Measurements from ENCODE around the gene RAPGEFL1. TPM values are rescaled to one million over a fixed set of nuclear protein-coding genes. Genes with fewer than 3 reads are reported as not detected.
"Not testable (repeated sequence)": the region's sequence is repeated elsewhere in the genome, so short reads cannot be mapped to it uniquely, and the experiment has no call there.

The RAPGEFL1 gene
- total RNA-seq, 3 donors from 2014 or later (not counting 1 experiment from before 2014, with no cell fraction given), result 4.7 to 9.0 (median 6.7) TPM

DNA sequence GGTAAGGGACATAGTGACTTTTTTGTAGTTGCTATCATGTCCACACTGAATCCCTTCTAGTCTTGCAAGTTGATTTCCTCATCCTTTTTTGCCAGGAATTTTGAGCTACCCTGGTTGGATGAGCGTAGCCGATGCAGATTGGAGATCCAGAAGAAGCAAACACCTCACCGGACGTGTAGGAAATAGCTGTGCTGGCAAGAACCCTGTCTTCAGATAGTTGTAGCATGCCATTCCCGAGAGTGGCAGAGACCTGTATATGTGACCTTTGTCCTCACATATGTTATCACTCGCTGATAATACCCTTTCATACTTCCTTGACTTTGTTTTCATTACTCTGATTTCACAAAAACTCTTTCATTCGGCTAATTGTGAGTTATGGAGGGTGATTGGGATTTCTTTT is 43.1 kb upstream of the RAPGEFL1 start:
- intact Hi-C loops (cut with micrococcal nuclease), result no loop called here
- H3K9me3 Mint-ChIP-seq, result no peaks in the 10 kb centered on the region
- Histone ChIP-seq H3K4me3 (ENCODE audit: low read length) (no peak overlapping the region), H3K27ac (ENCODE audit: low read length) (no peak overlapping the region), H3K27me3 (ENCODE audit: control insufficient read depth, insufficient read depth, low read length) (no peaks in the 10 kb centered on the region), H3K4me1 (ENCODE audit: control insufficient read depth, insufficient read depth, low read length) (peaks cover 5% of the 10 kb centered on the region), H3K9me3 (ENCODE audit: control insufficient read depth, insufficient read depth, low read length) (no peaks in the 10 kb centered on the region), H3K36me3 (ENCODE audit: control insufficient read depth, insufficient read depth, low read length) (peaks cover 72% of the 10 kb centered on the region)
- no peak for DNase-seq
- H3K36me3 Mint-ChIP-seq, result peaks cover 60% of the 10 kb centered on the region
- H3K4me1 Mint-ChIP-seq, result peaks cover under 1 to 10% of the 10 kb centered on the region in 2 donors
- TF ChIP-seq, protein P1, sequence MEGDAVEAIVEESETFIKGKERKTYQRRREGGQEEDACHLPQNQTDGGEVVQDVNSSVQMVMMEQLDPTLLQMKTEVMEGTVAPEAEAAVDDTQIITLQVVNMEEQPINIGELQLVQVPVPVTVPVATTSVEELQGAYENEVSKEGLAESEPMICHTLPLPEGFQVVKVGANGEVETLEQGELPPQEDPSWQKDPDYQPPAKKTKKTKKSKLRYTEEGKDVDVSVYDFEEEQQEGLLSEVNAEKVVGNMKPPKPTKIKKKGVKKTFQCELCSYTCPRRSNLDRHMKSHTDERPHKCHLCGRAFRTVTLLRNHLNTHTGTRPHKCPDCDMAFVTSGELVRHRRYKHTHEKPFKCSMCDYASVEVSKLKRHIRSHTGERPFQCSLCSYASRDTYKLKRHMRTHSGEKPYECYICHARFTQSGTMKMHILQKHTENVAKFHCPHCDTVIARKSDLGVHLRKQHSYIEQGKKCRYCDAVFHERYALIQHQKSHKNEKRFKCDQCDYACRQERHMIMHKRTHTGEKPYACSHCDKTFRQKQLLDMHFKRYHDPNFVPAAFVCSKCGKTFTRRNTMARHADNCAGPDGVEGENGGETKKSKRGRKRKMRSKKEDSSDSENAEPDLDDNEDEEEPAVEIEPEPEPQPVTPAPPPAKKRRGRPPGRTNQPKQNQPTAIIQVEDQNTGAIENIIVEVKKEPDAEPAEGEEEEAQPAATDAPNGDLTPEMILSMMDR (IDR thresholded peaks at IDR 0.05), result no peak
- WGBS (ENCODE audit: insufficient coverage), result 94% methylated on average over 5 of the region's 7 CpGs
- H3K27me3 Mint-ChIP-seq (ENCODE audit: low read depth in 2 of 2), result no peaks in the 10 kb centered on the region
- no peak overlapping the region for H3K4me3 Mint-ChIP-seq
- peak overlapping the region; percentile 45 to 69 for H3K27ac Mint-ChIP-seq
- no peak for ATAC-seq

- Histone ChIP-seq H3K4me3 (ENCODE audit: low read length) (no peak overlapping the region), H3K27me3 (ENCODE audit: control insufficient read depth, insufficient read depth, low read length) (no peaks in the 10 kb centered on the region), H3K9me3 (ENCODE audit: control insufficient read depth, insufficient read depth, low read length) (no peaks in the 10 kb centered on the region), H3K4me1 (ENCODE audit: control insufficient read depth, insufficient read depth, low read length) (peaks cover 14% of the 10 kb centered on the region), H3K27ac (ENCODE audit: low read length) (no peak overlapping the region), H3K36me3 (ENCODE audit: control insufficient read depth, insufficient read depth, low read length) (peaks cover 56% of the 10 kb centered on the region)
- H3K27ac Mint-ChIP-seq, result peak overlapping the region; percentile 56 to 69
- WGBS (ENCODE audit: insufficient coverage), result 100% methylated on average over 3 of the region's 3 CpGs
- DNase-seq (no peak), ATAC-seq (no peak)
- no peaks in the 10 kb centered on the region for H3K9me3 Mint-ChIP-seq
- intact Hi-C loops (cut with micrococcal nuclease), result no loop called here
- H3K4me1 Mint-ChIP-seq, result peaks cover 13 to 19% of the 10 kb centered on the region in 2 donors
- TF ChIP-seq, protein P1 (IDR thresholded peaks at IDR 0.05), result no peak
- H3K27me3 Mint-ChIP-seq (ENCODE audit: low read depth in 2 of 2), result no peaks in the 10 kb centered on the region
- peaks cover 56% of the 10 kb centered on the region for H3K36me3 Mint-ChIP-seq
- H3K4me3 Mint-ChIP-seq, result no peak overlapping the region
Observed at GRCh38 chr17:40135817-40136216, 41.5 kb upstream of the RAPGEFL1 start.

GRCh38 chr17:40139566-40140058 is 37.7 kb upstream of the RAPGEFL1 start:
- DNase-seq, result no peak
- H3K27me3 ChIP-seq (ENCODE audit: control insufficient read depth, insufficient read depth, low read length), result no peaks in the 10 kb centered on the region
- Mint-ChIP-seq H3K27me3 (ENCODE audit: low read depth in 2 of 2) (no peaks in the 10 kb centered on the region), H3K36me3 (peaks cover 20% of the 10 kb centered on the region), H3K27ac (peak overlapping the region; percentile 97), H3K4me1 (peaks cover 28 to 34% of the 10 kb centered on the region in 2 donors), H3K4me3 (peak overlapping the region; percentile 95), H3K9me3 (no peaks in the 10 kb centered on the region)
- peak overlapping the region; percentile 94 for H3K27ac ChIP-seq (ENCODE audit: low read length)
- no peaks in the 10 kb centered on the region for H3K9me3 ChIP-seq (ENCODE audit: control insufficient read depth, insufficient read depth, low read length)
- H3K36me3 ChIP-seq (ENCODE audit: control insufficient read depth, insufficient read depth, low read length), result peaks cover 36% of the 10 kb centered on the region
- 24% methylated on average over 14 of the region's 14 CpGs for WGBS (ENCODE audit: insufficient coverage)
- peak overlapping the region; percentile 51 for H3K4me3 ChIP-seq (ENCODE audit: low read length)
- TF ChIP-seq, protein P1 (IDR thresholded peaks at IDR 0.05), result no peak
- peaks cover 16% of the 10 kb centered on the region for H3K4me1 ChIP-seq (ENCODE audit: control insufficient read depth, insufficient read depth, low read length)
- intact Hi-C loops (cut with micrococcal nuclease), result loop anchor here (1.0 to 5.0 kb wide), 3 partner anchors 26 to 78 kb away; partner anchors contain the start of gene WIPF2
- peak in 2 of 3 donors; percentile 2 to 6 for ATAC-seq

DNA sequence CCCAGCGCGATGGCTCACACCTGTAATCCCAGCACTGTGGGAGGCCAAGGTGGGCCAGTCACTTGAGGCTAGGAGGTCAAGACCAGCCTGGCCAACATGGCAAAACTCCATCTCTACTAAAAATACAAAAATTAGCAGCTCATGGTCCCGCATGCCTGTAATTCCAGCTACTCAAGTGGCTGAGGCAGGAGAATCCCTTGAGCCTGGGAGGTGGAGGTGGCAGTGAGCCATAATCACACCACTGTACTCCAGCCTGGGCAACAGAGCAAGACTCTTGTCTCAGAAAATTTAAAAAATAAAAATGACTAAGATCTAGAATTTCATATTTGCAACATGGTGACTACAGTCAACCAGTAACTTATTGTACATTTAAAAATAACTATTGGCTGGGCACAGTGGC is 34.1 kb upstream of the RAPGEFL1 start:
- not testable (repeated sequence) for H3K4me3 ChIP-seq (ENCODE audit: low read length); H3K36me3 Mint-ChIP-seq; H3K27me3 Mint-ChIP-seq (ENCODE audit: low read depth in 2 of 2); H3K4me3 Mint-ChIP-seq; H3K27ac Mint-ChIP-seq; ATAC-seq; H3K9me3 ChIP-seq (ENCODE audit: control insufficient read depth, insufficient read depth, low read length); H3K27ac ChIP-seq (ENCODE audit: low read length); H3K27me3 ChIP-seq (ENCODE audit: control insufficient read depth, insufficient read depth, low read length); H3K9me3 Mint-ChIP-seq; DNase-seq
- 96% methylated on average over 3 of the region's 3 CpGs for WGBS (ENCODE audit: insufficient coverage)
- H3K36me3 ChIP-seq (ENCODE audit: control insufficient read depth, insufficient read depth, low read length), result peaks cover 31% of the 10 kb centered on the region
- H3K4me1 Mint-ChIP-seq, result peaks cover 28 to 49% of the 10 kb centered on the region in 2 donors
- H3K4me1 ChIP-seq (ENCODE audit: control insufficient read depth, insufficient read depth, low read length), result peaks cover 19% of the 10 kb centered on the region
- intact Hi-C loops (cut with micrococcal nuclease), result loop anchor here (5.0 kb wide), 1 partner anchor 74 kb away; the partner anchor contains the start of gene WIPF2
